Neural cell (in vitro differentiated cells): ENCODE measurements around the gene APOD. TPM values are rescaled to one million over a fixed set of nuclear protein-coding genes. Genes with fewer than 3 reads are reported as not detected.
"Not testable (repeated sequence)": the region's sequence is repeated elsewhere in the genome, so short reads cannot be mapped to it uniquely, and the experiment has no call there.

Experiments
- H2AFZ ChIP-seq: fragments of 200-600, 300-800 bp; sonication (generic), shearing (Covaris generic); 2 replicates; pipeline ENCODE4 v1.6.0; 2014; ENCODE audit warnings: low read depth, mild to moderate bottlenecking, antibody characterized with exemption, low read length, moderate library complexity
- H3F3A ChIP-seq: fragments of 200-600 bp; shearing (Covaris generic); 2 replicates; pipeline ENCODE4 v1.6.1; 2016; ENCODE audit warnings: mild to moderate bottlenecking, moderate library complexity, mixed read lengths, antibody characterized with exemption, low read length; ENCODE audit not compliant: insufficient read depth, poor library complexity, severe bottlenecking
- H3K27ac ChIP-seq: fragments of 200-600, 300-800 bp; sonication (generic), shearing (Covaris generic); 2 replicates; pipeline ENCODE4 v1.5.1; 2014; ENCODE audit warnings: mild to moderate bottlenecking, low read length, moderate library complexity
- H3K27me3 ChIP-seq: fragments of 300-800, 200-600 bp; sonication (generic), shearing (Covaris generic); 2 replicates; pipeline ENCODE4 v1.6.0; 2014; ENCODE audit warnings: mild to moderate bottlenecking, low read depth, low read length, moderate library complexity; ENCODE audit not compliant: insufficient read depth
- H3K36me3 ChIP-seq: fragments of 300-800, 200-600 bp; sonication (generic), shearing (Covaris generic); 2 replicates; pipeline ENCODE4 v1.5.1; 2014; ENCODE audit warnings: mild to moderate bottlenecking, antibody characterized with exemption, low read length, moderate library complexity; ENCODE audit not compliant: insufficient read depth
- H3K4me2 ChIP-seq: fragments of 300-800, 200-600 bp; sonication (generic), shearing (Covaris generic); 2 replicates; pipeline ENCODE4 v1.6.0; 2014; ENCODE audit warnings: mild to moderate bottlenecking, low read length
- H3K4me3 ChIP-seq: fragments of 300-800, 200-600 bp; sonication (generic), shearing (Covaris generic); 2 replicates; pipeline ENCODE4 v1.5.1; 2014; ENCODE audit warnings: mild to moderate bottlenecking, low read length, moderate library complexity
- H3K79me2 ChIP-seq: fragments of 200-600 bp; shearing (Covaris generic); replicated peaks from 2 replicates; pipeline ENCODE4 v1.6.0; 2014; ENCODE audit warnings: mild to moderate bottlenecking, low read length, moderate library complexity; ENCODE audit not compliant: insufficient read depth
- H3K9ac ChIP-seq: fragments of 300-800, 200-600 bp; sonication (generic), shearing (Covaris generic); 2 replicates; pipeline ENCODE4 v1.6.1; 2016; ENCODE audit warnings: mild to moderate bottlenecking, low read length, mixed read lengths
- H3K9me2 ChIP-seq: fragments of 200-600 bp; shearing (Covaris generic); 2 replicates; pipeline ENCODE4 v1.6.1; 2016; ENCODE audit warnings: mild to moderate bottlenecking, low read length, mixed read lengths; ENCODE audit not compliant: insufficient read depth
- H3K9me3 ChIP-seq: fragments of 200-600, 300-800 bp; sonication (generic), shearing (Covaris generic); 2 replicates; pipeline ENCODE4 v1.6.1; 2016; ENCODE audit warnings: mild to moderate bottlenecking, mixed run types, low read length, moderate library complexity, mixed read lengths
- H4K20me1 ChIP-seq: fragments of 200-600 bp; shearing (Covaris generic); 2 replicates; pipeline ENCODE4 v1.6.1; 2016; ENCODE audit warnings: mild to moderate bottlenecking, mixed run types; ENCODE audit not compliant: insufficient read depth
- polyA plus RNA-seq: library from polyadenylated mRNA; depleted of rRNA; stranded (reverse); fragments of >200 nt; gene quantifications from 2 replicates; pipeline ENCODE4 v1.2.3, GENCODE V29; 2014

APOD gene
- polyA plus RNA-seq, 1 donor from 2014 or later: not detected

DNA sequence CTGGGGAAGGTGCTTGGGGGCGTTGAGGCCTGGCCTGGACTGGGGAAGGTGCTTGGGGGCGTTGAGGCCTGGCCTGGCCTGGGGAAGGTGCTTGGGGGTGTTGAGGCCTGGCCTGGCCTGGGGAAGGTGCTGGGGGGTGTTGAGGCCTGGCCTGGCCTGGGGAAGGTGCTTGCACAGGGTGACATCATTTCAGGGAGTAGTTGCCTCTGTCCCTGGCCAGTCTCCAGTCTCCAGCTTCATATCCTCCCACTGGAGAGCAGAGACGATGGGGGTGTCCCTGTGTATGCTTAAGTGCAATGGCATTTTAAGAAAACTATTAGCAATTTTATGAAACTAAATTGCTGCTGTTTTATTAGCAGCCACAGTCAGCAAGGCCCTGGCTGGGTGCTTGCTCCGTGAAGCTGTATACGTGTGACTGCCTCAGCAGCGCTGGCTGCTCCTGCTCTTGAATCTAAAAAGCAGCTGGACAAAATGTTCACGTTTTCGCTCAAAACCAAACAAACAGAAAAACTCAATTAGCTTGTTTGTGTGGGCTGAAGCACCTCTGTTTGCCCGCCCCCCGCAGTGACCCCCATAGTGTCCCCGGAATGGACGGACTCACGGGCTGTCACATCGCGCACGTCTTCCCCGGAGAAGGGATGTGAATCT is 38.9 kb upstream of the APOD start:
- H3K9ac ChIP-seq, H3K27ac ChIP-seq, H4K20me1 ChIP-seq, H3K79me2 ChIP-seq, H3K4me3 ChIP-seq, H3K9me2 ChIP-seq, H3K27me3 ChIP-seq, H3F3A ChIP-seq, H3K4me2 ChIP-seq, H3K36me3 ChIP-seq, H3K9me3 ChIP-seq, H2AFZ ChIP-seq: not testable (repeated sequence)

DNA sequence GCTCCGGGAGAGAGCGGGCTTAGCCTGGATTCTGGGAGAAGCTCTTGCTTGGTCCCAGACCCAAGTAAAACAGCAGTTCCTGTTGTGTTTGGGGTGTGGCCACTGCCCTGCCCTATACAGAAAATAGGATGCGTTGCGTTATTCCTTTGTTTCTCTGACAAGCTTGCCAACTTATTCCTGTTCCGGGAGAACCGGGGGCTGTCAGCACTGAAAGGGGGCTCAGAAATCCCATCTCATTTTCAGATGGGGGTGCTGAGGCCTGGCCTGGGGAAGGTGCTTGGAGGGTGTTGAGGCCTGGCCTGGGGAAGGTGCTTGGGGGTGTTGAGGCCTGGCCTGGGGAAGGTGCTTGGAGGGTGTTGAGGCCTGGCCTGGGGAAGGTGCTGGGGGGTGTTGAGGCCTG is 38.3 kb upstream of the APOD start:
- H2AFZ ChIP-seq, H3K9me3 ChIP-seq, H3F3A ChIP-seq, H4K20me1 ChIP-seq, H3K27ac ChIP-seq, H3K79me2 ChIP-seq, H3K36me3 ChIP-seq, H3K9me2 ChIP-seq, H3K9ac ChIP-seq, H3K4me3 ChIP-seq, H3K27me3 ChIP-seq, H3K4me2 ChIP-seq: not testable (repeated sequence)

DNA sequence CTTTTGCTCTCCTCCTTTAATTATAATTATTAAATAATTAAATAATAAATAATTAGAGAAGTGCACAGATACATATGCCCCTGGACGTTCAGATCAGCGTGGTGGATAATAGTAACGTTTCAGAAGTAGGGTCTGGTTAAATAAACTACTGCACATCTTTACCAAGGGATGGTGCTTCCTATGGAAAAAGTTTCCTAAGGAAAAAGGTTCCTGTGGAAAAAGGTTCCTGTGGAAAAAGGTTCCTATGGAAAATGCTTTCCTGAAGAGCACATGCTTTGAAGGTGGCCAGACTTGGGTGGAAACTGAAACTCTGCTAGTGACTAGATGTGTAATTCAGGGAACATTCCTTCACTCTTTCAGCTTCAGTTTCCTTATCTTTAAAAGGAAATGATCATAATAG is 37.4 kb upstream of the APOD start:
- H3K27me3 ChIP-seq, H3F3A ChIP-seq, H2AFZ ChIP-seq, H3K27ac ChIP-seq, H3K9me3 ChIP-seq, H3K4me3 ChIP-seq, H3K9ac ChIP-seq, H4K20me1 ChIP-seq, H3K36me3 ChIP-seq, H3K9me2 ChIP-seq, H3K4me2 ChIP-seq, H3K79me2 ChIP-seq: not testable (repeated sequence)

DNA sequence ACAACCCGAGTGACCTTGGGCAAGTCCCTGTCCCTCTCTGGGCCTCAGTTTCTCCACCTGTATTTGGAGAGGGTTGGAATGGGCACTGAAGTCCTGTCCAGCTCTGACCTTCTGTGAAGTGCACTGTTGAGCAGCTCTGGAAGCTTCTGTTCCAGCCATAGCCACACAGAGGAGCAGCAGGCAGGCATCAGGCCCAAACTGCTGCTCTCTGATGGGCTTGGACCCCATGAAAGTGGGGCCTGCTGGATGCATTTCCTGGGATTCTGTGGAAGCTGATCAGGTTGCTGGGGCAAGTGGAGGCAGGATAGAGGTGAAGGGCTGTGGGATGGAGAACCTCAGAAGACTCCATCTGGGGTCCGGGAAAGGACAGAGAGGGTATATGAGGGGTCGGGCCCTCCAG is 36.7 kb upstream of the APOD start:
- not testable (repeated sequence) for H3K9me3 ChIP-seq, H3K4me2 ChIP-seq, H3F3A ChIP-seq, H3K27ac ChIP-seq, H2AFZ ChIP-seq, H3K27me3 ChIP-seq, H3K9me2 ChIP-seq, H3K4me3 ChIP-seq, H3K9ac ChIP-seq, H3K79me2 ChIP-seq, H4K20me1 ChIP-seq, H3K36me3 ChIP-seq

DNA sequence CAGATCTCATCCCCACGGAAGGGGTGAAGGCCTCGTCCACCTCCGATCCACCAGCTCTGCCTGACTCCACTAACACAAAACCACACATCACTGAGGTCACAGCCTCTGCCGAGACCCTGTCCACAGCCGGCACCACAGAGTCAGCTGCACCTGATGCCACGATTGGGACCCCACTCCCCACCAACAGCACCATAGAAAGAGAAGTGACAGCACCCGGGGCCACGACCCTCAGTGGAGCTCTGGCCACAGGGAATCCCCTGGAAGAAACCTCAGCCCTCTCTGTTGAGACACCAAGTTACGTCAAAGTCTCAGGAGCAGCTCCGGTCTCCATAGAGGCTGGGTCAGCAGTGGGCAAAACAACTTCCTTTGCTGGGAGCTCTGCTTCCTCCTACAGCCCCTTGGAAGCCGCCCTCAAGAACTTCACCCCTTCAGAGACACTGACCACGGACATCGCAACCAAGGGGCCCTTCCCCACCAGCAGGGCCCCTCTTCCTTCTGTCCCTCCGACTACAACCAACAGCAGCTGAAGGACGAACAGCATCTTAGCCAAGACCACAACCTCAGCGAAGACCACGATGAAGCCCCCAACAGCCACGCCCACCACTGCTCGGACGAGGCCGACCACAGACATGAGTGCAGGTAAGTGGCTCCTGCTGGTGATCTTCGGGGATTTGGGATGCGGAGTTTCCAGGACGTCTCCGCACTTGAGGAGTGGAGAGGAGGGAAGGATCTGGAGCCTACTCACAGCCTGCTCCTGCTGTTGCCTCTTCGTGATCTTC is 36.0 kb upstream of the APOD start:
- H3K4me3 ChIP-seq, H3K9me2 ChIP-seq, H3K9ac ChIP-seq, H3K27me3 ChIP-seq, H3F3A ChIP-seq, H3K9me3 ChIP-seq, H3K4me2 ChIP-seq, H3K79me2 ChIP-seq, H2AFZ ChIP-seq, H3K36me3 ChIP-seq, H3K27ac ChIP-seq, H4K20me1 ChIP-seq: not testable (repeated sequence)

DNA sequence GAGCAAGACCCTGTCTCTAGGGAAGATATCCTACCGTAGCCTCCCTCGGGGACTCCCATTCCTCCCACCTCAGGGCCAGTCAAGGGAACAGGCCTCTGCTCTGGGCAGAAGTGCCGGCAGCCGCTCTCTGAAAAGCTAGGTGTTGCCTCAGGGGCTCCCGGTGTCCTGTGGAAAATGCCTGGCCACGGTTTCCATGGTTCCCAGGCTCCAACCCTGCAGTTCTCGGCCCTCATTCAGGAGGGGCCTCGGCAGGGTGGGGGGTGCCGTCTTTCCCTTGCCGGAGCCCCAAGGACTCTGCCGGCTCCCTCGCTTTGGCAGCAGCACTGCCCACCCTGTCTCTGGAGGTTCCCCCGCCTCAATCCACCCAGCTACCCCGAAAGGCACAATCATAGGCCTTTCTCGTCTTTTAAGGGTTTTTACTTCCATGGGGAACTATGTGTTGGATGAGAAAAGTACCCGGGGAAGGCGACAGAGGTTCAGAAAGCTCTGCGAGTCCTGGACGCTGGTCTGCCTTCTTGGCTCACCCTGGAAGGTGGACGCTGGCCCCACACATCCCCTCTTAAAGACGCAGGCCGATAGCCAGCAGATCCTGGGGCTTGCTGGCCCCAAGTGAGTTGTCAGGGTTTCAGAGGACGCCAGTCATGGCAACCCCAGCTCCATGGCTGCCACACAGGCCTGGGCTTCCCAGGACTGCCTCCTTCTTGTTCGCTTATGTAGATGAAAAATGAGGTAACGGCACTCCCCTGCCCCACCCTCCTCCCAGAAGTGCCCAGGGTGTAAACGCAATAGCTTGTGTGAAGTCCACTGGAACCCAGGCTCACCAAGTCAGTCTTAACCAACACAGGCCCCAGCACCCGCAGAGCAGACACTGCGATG is 34.3 kb upstream of the APOD start:
- not testable (repeated sequence) for H3K4me2 ChIP-seq, H4K20me1 ChIP-seq, H2AFZ ChIP-seq, H3K9me2 ChIP-seq, H3K4me3 ChIP-seq, H3K79me2 ChIP-seq, H3F3A ChIP-seq, H3K27me3 ChIP-seq, H3K9ac ChIP-seq, H3K36me3 ChIP-seq, H3K9me3 ChIP-seq, H3K27ac ChIP-seq

DNA sequence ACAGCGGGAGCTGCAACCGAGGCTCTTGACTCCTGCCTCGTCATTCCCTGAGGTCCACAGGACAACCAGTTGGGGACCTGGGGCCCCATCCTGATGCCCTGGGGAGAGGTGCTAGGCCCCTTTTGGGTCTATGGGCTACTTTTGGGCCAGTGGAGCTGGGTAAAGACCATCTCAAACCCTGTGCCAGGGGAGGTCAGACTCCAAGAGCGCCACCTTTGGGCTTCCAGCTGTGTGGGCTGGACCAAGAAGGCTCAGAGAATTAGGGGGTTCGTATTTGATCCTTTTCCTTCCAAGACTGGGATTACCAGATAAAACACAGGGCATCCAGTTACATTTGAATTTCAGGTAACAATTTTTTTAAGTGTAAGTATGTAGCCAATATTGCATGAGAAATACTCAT is 33.4 kb upstream of the APOD start:
- not testable (repeated sequence) for H3F3A ChIP-seq, H3K9me2 ChIP-seq, H3K9me3 ChIP-seq, H3K36me3 ChIP-seq, H4K20me1 ChIP-seq, H2AFZ ChIP-seq, H3K4me3 ChIP-seq, H3K4me2 ChIP-seq, H3K79me2 ChIP-seq, H3K9ac ChIP-seq, H3K27me3 ChIP-seq, H3K27ac ChIP-seq
